Measurements from ENCODE around the gene ANXA6.

ANXA6 gene

GRCh38 chr5:151130235-151130921 is 27.2 kb downstream of the ANXA6 start:
- DNase-seq (ENCODE audit: low read depth in 2 of 2), result no peak

- no peak for DNase-seq (ENCODE audit: low read depth in 2 of 2)
These were observed 28.8 kb downstream of the ANXA6 start for GRCh38 chr5:151128817-151129216.

- DNase-seq (ENCODE audit: low read depth in 2 of 2), result no peak
These were observed 29.7 kb downstream of the ANXA6 start for GRCh38 chr5:151127926-151128325.

GRCh38 chr5:151126199-151126645 is 31.4 kb downstream of the ANXA6 start:
- peak; percentile 23 to 54 for DNase-seq (ENCODE audit: low read depth in 2 of 2)

GRCh38 chr5:151125421-151125820 is 32.2 kb downstream of the ANXA6 start:
- DNase-seq (ENCODE audit: low read depth in 2 of 2), result no peak

- no peak for DNase-seq (ENCODE audit: low read depth in 2 of 2)
These were observed 33.5 kb downstream of the ANXA6 start for GRCh38 chr5:151123897-151124751.

- DNase-seq (ENCODE audit: low read depth in 2 of 2), result no peak
These were observed 34.8 kb downstream of the ANXA6 start for GRCh38 chr5:151122828-151123227.

GRCh38 chr5:151121665-151122064 is 35.9 kb downstream of the ANXA6 start:
- no peak for DNase-seq (ENCODE audit: low read depth in 2 of 2)

GRCh38 chr5:151121095-151121494 is 36.5 kb downstream of the ANXA6 start:
- DNase-seq (ENCODE audit: low read depth in 2 of 2), result no peak

GRCh38 chr5:151118913-151119575 is 38.5 kb downstream of the ANXA6 start:
- no peak for DNase-seq (ENCODE audit: low read depth in 2 of 2)

- DNase-seq (ENCODE audit: low read depth in 2 of 2), result peak; percentile 65 to 71
These were observed 42.2 kb downstream of the ANXA6 start for GRCh38 chr5:151115272-151115905.

GRCh38 chr5:151113651-151114050 is 43.9 kb downstream of the ANXA6 start:
- no peak for DNase-seq (ENCODE audit: low read depth in 2 of 2)

- no peak for DNase-seq (ENCODE audit: low read depth in 2 of 2)
These were observed 46.6 kb downstream of the ANXA6 start for GRCh38 chr5:151110992-151111391.

- DNase-seq (ENCODE audit: low read depth in 2 of 2), result no peak
These were observed 47.4 kb downstream of the ANXA6 start for GRCh38 chr5:151110122-151110681.

GRCh38 chr5:151108566-151108965 is 49.0 kb downstream of the ANXA6 start:
- DNase-seq (ENCODE audit: low read depth in 2 of 2), result no peak

- DNase-seq (ENCODE audit: low read depth in 2 of 2), result no peak
These were observed 49.6 kb downstream of the ANXA6 start for GRCh38 chr5:151107738-151108520.

GRCh38 chr5:151107084-151107483 is 50.5 kb downstream of the ANXA6 start:
- no peak for DNase-seq (ENCODE audit: low read depth in 2 of 2)

- no peak for DNase-seq (ENCODE audit: low read depth in 2 of 2)
These were observed 51.1 kb downstream of the ANXA6 start for GRCh38 chr5:151106509-151106908.

GRCh38 chr5:151106043-151106442 is 51.5 kb downstream of the ANXA6 start:
- DNase-seq (ENCODE audit: low read depth in 2 of 2), result no peak

- DNase-seq (ENCODE audit: low read depth in 2 of 2), result no peak
These were observed 52.0 kb downstream of the ANXA6 start for GRCh38 chr5:151105561-151105960.

GRCh38 chr5:151104795-151105194 is 52.8 kb downstream of the ANXA6 start:
- DNase-seq (ENCODE audit: low read depth in 2 of 2), result no peak
